Activated T-helper 1 cell treated with anti-CD3 and anti-CD28 coated beads, Interleukin-12 subunit alpha, Interleukin-12 subunit beta, Interleukin-2, Interleukin-4 antibody, amounts not matched to agents 30 ng/mL and 10 ng/mL and 1 ng/mL, durations not matched to agents 14 hours and 24 hours and 36 hours (primary cell): ENCODE data around the gene KRTAP10-7. TPM values are rescaled to one million over a fixed set of nuclear protein-coding genes. Genes with fewer than 3 reads are reported as not detected.
"Not testable (repeated sequence)": the region's sequence is repeated elsewhere in the genome, so short reads cannot be mapped to it uniquely, and the experiment has no call there.

Experiments used
- DNase-seq: peaks from one replicate; pipeline ENCODE4 v3.0.0; 2021; ENCODE audit warnings: low spot score
- H3K27ac Mint-ChIP-seq: one replicate; pipeline ENCODE4 v1.8.0; 2021; ENCODE audit warnings: mild to moderate bottlenecking, mixed read lengths
- H3K27me3 Mint-ChIP-seq: one replicate; pipeline ENCODE4 v1.8.0; 2022; ENCODE audit warnings: mild to moderate bottlenecking, moderate library complexity, mixed read lengths; ENCODE audit not compliant: insufficient read depth
- H3K36me3 Mint-ChIP-seq: one replicate; pipeline ENCODE4 v1.8.0; 2021; ENCODE audit warnings: low read depth, mixed read lengths
- H3K4me1 Mint-ChIP-seq: one replicate; pipeline ENCODE4 v1.8.0; 2021; ENCODE audit warnings: low read depth, mixed read lengths
- H3K4me3 Mint-ChIP-seq: one replicate; pipeline ENCODE4 v1.8.0; 2021; ENCODE audit warnings: mild to moderate bottlenecking, moderate library complexity, mixed read lengths
- H3K9me3 Mint-ChIP-seq: one replicate; pipeline ENCODE4 v1.8.0; 2021; ENCODE audit warnings: mixed read lengths
- intact Hi-C: fragments of 100-400 bp; cut with micrococcal nuclease; formaldehyde crosslinking; loops from one replicate; pipeline ENCODE4 v1.15.1; 2024
- total RNA-seq: library from RNA; stranded (reverse); gene quantifications from 2 replicates; pipeline ENCODE4 v1.2.3, GENCODE V29; 2022

The KRTAP10-7 gene
- total RNA-seq, 1 donor from 2014 or later = not detected

DNA sequence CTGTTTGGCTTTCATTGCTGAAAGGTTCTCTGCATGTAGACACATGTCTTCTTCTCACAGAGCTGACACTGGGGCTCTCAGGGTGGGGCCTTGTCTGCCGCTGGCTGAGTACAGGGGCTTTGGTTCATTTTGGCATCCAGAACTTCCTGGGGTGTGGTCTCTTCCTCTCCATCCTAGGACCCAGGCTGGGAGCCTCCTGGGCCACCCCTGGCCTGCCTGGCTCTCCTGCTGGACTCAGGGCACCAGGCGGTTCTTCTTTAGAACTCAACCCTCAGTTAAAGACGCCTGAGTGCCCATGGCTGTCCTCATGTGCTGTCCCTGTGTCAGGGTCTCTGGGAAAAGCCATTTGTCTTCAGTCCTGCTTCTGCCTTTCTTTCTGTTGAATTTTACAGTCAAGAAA lies 14.5 kb upstream of the KRTAP10-7 start:
- DNase-seq = no peak
- Mint-ChIP-seq H3K27ac (no peak overlapping the region), H3K4me1 (peaks cover 16% of the 10 kb centered on the region), H3K36me3 (peaks cover 1% of the 10 kb centered on the region), H3K4me3 (no peak overlapping the region), H3K27me3 (peaks cover 30% of the 10 kb centered on the region), H3K9me3 (peaks cover 16% of the 10 kb centered on the region)
- intact Hi-C loops = loop anchor here (10.0 kb wide), 1 partner anchor 129 kb away; the partner anchor contains the start of gene TSPEAR

DNA sequence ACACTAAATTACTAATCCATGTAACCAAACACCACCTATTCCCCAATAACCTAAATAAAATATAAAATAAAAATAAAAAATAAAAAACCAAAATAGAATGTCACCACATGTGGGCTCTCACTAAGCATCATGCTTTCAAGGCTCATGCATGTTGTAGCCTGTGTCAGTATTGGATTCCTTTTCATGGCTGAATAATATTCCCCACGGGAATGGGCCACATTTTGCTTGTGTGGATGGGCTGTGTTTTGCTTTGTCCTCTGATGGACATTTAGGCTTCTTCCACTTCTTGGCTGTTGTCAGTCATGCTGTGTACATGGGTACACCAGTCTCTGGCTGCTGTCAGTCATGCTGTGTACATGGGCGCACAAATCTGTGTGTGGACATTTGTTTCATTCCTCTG lies 11.3 kb upstream of the KRTAP10-7 start:
- Mint-ChIP-seq H3K9me3 (peaks cover 4% of the 10 kb centered on the region), H3K4me1 (peaks cover 6% of the 10 kb centered on the region), H3K36me3 (peaks cover 1% of the 10 kb centered on the region), H3K27ac (no peak overlapping the region), H3K4me3 (no peak overlapping the region), H3K27me3 (peaks cover 32% of the 10 kb centered on the region)
- intact Hi-C loops = loop anchor here (10.0 kb wide), 1 partner anchor 126 kb away; the partner anchor contains the start of gene TSPEAR
- DNase-seq = no peak

DNA sequence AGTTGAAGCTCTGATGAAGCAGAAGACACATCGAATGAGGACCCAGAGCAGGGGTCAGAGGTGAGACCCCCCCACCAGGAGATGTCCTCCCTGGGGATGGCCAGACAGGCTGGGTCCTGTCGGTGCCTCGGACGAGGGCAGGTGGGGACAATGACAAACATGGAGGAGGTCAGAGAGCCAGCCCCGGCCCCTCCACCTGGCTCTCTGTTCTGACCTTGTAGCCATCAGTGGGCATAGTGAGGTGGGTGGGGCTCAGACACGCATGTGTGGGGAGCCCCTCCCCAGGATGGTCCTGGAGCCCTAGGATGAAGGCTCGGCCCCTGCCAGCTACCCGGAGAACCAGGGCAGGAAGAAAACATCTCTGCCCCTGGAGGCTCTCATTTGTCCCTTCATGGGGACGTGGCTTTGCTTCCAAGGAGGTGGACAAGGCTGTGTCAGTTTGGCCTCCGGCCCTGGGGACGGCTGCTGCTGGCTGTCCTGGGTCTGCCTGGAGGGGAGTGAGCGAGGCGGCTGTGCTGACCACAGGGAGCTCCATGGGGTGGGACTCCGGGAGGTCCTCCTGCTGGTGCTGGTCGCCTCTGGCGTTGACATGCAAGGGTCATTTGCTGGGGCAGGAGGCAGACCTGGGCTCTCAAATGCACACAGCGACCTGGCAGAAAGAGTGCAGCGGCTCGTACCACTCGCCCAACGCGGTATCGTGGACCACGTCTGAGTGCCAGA lies 10.7 kb upstream of the KRTAP10-7 start:
- no peak overlapping the region for H3K27ac Mint-ChIP-seq
- H3K9me3 Mint-ChIP-seq = peaks cover 4% of the 10 kb centered on the region
- intact Hi-C loops = loop anchor here (10.0 kb wide), 1 partner anchor 125 kb away; the partner anchor contains the start of gene TSPEAR
- no peak for DNase-seq
- H3K27me3 Mint-ChIP-seq = peaks cover 28% of the 10 kb centered on the region
- H3K36me3 Mint-ChIP-seq = no peaks in the 10 kb centered on the region
- no peak overlapping the region for H3K4me3 Mint-ChIP-seq
- no peaks in the 10 kb centered on the region for H3K4me1 Mint-ChIP-seq

DNA sequence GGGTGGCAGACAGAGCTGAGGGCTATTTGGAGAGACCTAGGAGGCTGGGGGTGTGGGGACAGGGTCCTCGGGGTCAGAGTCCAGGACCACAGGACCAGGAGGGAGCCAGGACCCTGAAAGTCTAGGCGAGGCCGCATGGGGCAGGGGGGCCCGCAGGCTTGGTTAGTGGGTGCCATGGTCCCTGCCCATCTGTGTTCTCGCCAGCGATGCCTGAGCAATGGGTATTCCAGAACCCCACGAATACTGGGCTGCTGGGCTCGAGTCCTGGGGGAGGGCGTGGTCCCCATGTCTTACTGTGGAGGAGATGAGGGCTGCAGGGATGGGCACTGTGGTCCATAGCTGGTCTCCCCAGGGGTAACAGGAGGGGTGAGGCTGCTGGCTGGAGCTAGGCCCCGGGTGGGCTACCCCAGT lies 10.1 kb upstream of the KRTAP10-7 start:
- DNase-seq = no peak
- no peak overlapping the region for H3K4me3 Mint-ChIP-seq
- no peak overlapping the region for H3K27ac Mint-ChIP-seq
- peaks cover 4% of the 10 kb centered on the region for H3K4me1 Mint-ChIP-seq
- peaks cover 4% of the 10 kb centered on the region for H3K9me3 Mint-ChIP-seq
- H3K27me3 Mint-ChIP-seq = peaks cover 28% of the 10 kb centered on the region
- intact Hi-C loops = no loop called here
- H3K36me3 Mint-ChIP-seq = no peaks in the 10 kb centered on the region

DNA sequence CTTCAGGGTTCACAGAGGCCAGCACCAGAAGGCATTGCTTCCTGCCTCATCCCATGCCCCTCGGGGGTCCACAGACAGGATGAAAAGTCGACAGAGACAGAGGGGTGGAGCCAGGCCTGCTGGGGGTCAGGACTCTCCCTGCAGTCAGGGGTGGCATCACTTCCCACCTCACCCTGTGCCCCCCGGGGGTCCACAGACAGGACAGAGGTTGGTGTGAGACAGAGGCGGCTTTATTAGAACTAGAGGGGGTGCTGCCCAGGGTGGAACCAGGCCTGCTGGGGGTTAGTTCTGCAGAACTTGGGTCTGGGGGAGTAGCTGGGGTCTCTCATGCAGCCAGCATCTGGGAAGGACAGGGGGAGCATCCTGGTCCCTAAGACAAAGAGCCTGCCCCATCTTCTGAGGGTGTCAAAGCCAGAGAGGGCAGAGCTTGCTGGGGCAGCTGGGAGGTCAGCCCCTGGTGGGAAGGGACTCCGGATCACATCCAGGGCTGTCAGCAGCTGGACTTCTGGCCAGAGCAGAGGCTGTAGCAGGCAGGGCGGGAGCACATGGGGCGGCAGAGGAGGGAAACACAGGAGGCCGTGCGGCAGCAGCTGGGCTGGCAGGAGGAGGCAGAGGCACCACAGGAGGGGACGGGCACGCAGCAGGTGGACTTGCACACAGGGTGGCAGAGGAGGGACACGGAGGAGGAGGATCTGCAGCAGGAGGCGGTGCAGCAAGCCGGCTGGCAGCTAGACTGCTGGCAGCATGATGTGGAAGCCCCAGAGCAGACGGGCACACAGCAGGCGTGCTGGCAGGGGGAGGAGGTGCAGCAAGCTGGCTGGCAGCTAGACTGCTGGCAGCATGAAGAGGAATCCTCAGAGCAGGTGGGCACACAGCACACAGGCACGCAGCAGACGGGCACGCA lies 9.2 kb upstream of the KRTAP10-7 start:
- intact Hi-C loops, H3K36me3 Mint-ChIP-seq, H3K4me3 Mint-ChIP-seq, DNase-seq, H3K9me3 Mint-ChIP-seq, H3K4me1 Mint-ChIP-seq, H3K27ac Mint-ChIP-seq: not testable (repeated sequence)
- peaks cover 24% of the 10 kb centered on the region for H3K27me3 Mint-ChIP-seq

DNA sequence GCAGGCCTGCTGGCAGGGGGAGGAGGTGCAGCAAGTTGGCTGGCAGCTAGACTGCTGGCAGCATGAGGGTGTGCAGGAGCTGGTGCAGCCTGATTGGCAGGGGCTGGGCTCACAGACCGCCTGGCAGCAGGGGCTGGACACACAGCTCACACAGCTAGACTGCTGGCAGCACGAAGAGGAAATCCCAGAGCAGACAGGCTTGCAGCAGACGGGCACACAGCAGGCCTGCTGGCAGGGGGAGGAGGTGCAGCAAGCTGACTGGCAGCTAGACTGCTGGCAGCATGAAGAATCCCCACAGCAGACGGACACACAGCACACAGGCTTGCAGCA lies 8.6 kb upstream of the KRTAP10-7 start:
- DNase-seq, intact Hi-C loops, H3K4me1 Mint-ChIP-seq, H3K9me3 Mint-ChIP-seq, H3K36me3 Mint-ChIP-seq, H3K27ac Mint-ChIP-seq, H3K4me3 Mint-ChIP-seq: not testable (repeated sequence)
- H3K27me3 Mint-ChIP-seq = peaks cover 18% of the 10 kb centered on the region

DNA sequence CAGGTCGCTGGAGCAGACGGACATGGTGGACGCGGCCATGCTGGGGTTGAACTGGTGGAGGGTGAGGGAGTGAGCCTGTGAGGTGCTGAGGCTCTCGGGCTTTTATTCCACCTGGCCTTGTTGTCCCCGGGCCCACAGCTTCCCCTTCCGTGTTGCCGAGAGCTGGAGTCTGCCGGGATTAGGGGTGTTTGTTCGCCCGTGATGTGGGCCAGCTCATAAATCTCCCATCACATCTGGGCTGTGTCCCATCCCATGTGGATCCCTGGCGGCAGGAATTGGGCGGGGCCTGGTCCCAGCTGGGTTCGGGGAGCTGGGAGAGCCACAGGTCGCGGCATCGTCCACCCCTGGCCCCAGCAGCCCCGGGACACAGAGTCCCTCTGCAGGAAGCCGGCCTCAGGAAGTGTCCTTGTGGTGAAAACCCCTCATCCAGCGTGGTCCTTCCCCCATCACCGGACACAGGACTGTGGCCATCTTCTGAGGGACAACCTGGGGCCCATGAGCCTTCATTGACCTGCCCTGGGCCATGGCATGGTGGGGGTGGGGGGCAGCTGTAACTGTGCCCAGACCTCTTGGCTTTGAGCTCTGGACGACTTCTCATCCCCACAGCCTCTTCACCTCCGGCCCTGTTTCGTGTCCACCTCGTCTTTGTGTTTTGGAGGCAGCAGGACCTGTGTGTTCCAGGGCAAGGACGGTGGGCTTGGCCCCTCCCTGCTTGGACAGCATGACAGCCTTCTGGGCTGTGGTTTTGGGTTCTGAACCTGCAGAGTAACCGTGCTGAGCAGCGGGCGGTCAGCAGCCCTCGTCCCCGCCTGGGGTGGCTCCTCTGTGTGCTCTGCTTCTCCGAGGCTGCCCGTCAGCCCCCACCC lies 7.7 kb upstream of the KRTAP10-7 start, which contains the start of gene KRTAP10-6:
Gene KRTAP10-6 (minus strand): TSS at position 60 of the 866 bp plus-strand sequence. CDS start 21 bp downstream, at position 39.
- Mint-ChIP-seq H3K27ac (no peak within 1 kb of the TSS), H3K27me3 (peaks cover 8% of the 10 kb centered on the region), H3K4me3 (no peak within 1 kb of the TSS), H3K9me3 (no peaks in the 10 kb centered on the region), H3K36me3 (no peaks in the 10 kb centered on the region), H3K4me1 (peaks cover 5% of the 10 kb centered on the region)
- intact Hi-C loops = no loop called here
- DNase-seq = no peak

DNA sequence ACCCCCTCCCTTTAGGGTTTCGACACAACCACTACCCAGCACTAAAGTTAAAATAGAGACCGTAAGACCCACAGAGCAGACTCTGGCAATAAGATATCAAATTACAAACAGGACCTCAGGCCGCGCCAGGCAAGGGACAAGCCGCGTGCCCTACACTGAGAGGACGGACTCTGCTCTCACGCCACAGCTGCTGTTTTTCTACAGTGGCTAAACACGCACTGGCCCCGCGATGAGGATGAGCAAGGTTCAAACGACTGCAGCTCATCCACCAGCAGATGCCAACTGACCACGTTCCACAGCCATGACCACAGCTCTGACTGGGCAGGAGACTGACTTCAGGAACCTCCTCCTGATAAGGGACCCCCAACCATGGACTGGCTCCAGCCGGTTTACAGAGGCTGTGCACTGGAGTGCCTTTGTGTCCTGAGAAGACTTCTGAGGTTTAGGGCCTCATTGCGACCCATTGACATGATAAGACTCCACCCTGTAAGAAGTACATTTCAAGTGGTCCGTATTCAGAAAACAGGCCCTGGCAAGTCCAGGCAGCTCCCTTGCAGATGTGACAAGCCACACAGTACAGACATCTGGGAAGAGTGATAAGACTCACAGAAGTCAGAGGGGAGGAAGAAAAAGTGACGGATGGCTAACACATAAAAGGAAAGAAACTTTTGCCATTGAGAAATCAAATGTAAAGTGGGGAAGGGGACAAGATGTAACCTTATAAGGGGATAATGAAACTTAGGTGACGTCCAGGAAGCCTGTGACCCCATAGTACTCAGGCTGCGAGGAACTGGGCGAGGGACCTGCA lies 6.6 kb upstream of the KRTAP10-7 start:
- DNase-seq = no peak

DNA sequence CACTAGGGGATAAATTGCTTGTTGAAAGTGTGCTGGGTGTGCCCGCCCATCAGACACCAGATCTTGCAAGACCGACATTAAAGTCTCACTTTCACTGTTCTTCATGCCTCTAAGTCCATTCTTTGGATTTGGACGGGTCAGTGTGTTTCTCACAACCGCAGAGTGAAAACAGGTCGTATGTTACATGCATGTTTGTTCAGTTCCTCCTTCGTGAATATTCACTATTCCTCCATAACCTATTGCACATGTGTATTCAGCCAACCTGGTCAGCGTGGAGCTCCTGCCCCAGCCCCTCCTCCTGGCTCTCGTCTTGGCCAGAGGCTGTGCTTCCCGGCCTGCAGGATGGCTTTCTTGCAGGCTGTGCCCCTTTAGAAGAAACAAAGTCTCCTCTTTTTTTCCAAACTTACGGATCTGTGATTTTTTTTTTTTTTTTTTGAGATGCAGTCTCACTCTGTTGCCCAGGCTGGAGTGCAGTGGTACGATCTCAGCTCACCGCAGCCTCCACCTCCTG lies 5.9 kb upstream of the KRTAP10-7 start:
- no peak for DNase-seq
- Mint-ChIP-seq H3K4me1 (peaks cover 5% of the 10 kb centered on the region), H3K4me3 (no peak overlapping the region), H3K36me3 (no peaks in the 10 kb centered on the region), H3K27ac (no peak overlapping the region), H3K9me3 (no peaks in the 10 kb centered on the region), H3K27me3 (peaks cover 13% of the 10 kb centered on the region)
- intact Hi-C loops = no loop called here

More for the DNA sequence above, 6.6 kb upstream of the KRTAP10-7 start:
- Mint-ChIP-seq H3K27me3 (peaks cover 13% of the 10 kb centered on the region), H3K27ac (no peak overlapping the region), H3K9me3 (no peaks in the 10 kb centered on the region), H3K4me3 (no peak overlapping the region), H3K4me1 (peaks cover 5% of the 10 kb centered on the region), H3K36me3 (no peaks in the 10 kb centered on the region)
- intact Hi-C loops = no loop called here

DNA sequence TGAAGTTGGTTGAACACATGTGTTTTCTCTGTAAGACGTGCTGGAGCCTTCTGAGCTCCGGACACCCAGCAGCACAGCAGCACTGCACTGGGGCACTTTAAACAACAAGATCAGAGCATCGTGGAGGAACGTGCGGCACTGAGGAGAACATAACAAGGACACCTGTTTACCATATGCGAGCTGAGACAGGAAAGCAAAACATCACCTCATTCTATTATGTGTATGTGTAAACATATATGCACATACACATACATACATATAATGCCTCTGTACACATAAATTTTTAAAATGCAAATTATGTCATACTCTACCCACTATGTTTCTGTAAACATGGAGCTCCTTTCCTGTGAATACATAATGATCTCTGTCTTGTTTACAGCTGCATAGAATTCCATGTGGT lies 4.9 kb upstream of the KRTAP10-7 start:
- DNase-seq = no peak
- Mint-ChIP-seq H3K36me3 (no peaks in the 10 kb centered on the region), H3K27me3 (peaks cover 13% of the 10 kb centered on the region), H3K4me3 (no peak overlapping the region), H3K4me1 (peaks cover 5% of the 10 kb centered on the region), H3K27ac (no peak overlapping the region), H3K9me3 (no peaks in the 10 kb centered on the region)
- intact Hi-C loops = no loop called here

DNA sequence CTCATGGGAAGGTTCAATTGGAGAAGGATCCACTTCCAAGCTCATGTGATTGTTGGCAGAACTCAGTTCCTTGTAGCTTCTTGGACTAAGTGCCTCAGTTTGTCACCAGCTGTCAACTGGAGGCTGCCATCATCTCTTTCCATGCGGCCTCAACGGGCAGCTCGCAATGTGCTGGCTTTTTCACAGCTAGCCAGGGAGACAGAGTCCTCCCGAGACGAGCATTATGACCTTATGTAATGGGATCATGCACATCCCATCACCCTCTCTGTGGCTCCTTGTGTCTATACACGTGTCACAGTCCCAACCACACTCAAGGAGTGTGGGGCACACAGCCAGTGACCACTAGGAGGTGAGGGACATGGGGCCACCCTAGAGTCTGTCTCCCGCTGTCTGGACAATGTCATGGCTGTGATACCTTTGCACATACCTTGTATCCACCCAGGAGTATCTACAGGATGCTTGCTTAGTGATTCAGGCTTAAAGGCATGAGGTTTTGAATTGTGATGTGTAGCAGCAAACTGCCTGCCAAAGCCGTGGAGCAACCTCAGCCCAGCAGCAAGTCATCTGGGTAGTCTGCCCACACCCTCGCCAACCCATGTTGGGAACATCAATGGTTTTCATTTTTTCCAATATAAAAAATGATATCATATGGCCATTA lies 4.2 kb upstream of the KRTAP10-7 start:
- Mint-ChIP-seq H3K4me1 (peaks cover 5% of the 10 kb centered on the region), H3K4me3 (no peak overlapping the region), H3K9me3 (no peaks in the 10 kb centered on the region), H3K27me3 (peaks cover 13% of the 10 kb centered on the region), H3K27ac (no peak overlapping the region), H3K36me3 (no peaks in the 10 kb centered on the region)
- intact Hi-C loops = no loop called here
- DNase-seq = no peak
